ENCODE data around the gene SLC12A8.
A peak's percentile ranks its signal among the peaks of the same experiment; 100 is the strongest.

The SLC12A8 gene

GRCh38 chr3:125052624-125053303 lies 159.8 kb downstream of the SLC12A8 start:
- no peak for DNase-seq (ENCODE audit: low spot score)

GRCh38 chr3:125051715-125052581 lies 160.6 kb downstream of the SLC12A8 start:
- DNase-seq (ENCODE audit: low spot score), result peak; percentile 29

DNA sequence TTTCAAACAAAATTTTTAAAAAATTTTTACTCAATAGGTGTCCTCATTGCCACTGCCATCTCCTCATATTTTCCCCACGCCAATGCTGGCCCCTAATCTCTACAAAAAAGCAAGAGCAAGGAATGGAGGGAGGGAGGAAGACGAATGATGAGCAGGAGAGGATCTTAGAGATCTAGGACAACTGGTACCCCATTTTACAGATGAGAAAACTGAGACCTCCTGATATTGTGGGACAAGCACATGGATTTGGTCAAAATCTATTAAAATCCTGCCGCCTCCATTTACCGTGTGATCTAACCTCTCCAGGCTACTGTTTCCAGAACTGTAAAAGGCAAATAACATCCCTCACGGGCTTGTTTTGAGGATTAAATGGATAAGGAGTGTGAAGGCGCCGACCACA lies 161.3 kb downstream of the SLC12A8 start:
- DNase-seq (ENCODE audit: low spot score), result no peak

- no peak for DNase-seq (ENCODE audit: low spot score)
Measured at GRCh38 chr3:125050488-125051090, 162.0 kb downstream of the SLC12A8 start.

DNA sequence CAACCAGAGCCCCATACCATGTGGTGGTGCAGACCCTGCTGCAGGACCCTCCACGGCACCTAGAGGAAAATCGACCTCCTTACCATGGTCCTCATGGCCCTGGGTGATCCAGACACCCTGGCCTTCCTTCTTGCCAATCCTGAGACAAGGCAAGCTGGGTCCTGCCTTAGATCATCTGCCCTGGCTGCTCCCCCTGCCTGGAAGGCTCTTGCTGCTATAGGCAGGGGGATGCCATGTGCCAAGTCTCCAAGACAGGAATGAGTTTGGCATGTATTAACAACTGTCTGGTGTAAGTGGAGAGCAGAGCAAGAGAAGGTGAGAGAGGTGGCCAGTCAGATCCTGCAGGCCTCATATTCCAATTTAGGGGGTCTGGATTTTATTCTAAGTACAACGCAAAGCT lies 164.3 kb downstream of the SLC12A8 start:
- no peak for DNase-seq (ENCODE audit: low spot score)

- DNase-seq (ENCODE audit: low spot score), result no peak
Measured at GRCh38 chr3:125045965-125046364, 166.6 kb downstream of the SLC12A8 start.

GRCh38 chr3:125045194-125045593 lies 167.4 kb downstream of the SLC12A8 start:
- no peak for DNase-seq (ENCODE audit: low spot score)

GRCh38 chr3:125043599-125044151 lies 168.9 kb downstream of the SLC12A8 start:
- DNase-seq (ENCODE audit: low spot score), result no peak

DNA sequence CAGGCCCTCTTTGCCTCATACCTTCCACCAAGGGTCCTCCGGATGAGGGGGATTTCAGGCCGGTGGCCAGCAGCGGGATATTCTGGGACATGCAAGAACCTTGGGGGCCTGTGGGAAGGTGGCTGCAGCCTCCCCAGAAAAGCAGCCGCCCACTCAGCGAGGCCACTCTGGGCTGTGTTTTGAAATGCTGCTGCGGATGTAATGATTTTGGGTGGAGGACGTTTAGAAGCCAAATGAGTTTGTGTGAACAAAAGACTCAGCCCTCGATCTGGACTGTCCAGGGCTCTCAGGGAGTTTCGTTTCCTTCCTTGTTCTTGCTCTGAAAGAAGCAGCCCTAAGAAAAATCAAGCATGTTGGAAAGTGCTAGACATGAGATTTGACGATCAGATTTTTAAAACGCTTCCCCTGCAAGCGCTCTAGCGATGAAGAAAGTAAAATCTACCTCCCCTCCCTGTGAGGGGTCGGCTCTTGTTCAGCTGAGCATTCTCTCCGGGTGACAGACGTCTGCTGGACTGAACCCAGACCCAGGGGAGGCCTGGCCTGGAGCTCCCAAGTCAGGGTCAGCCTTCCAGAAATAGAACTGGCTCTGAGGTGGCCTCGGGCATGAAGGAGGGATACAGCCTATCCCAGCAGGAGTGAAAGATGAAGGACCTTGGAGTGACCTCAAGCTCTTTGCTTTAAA lies 169.7 kb downstream of the SLC12A8 start:
- DNase-seq (ENCODE audit: low spot score), result no peak

GRCh38 chr3:125039131-125040100 lies 173.1 kb downstream of the SLC12A8 start:
- DNase-seq (ENCODE audit: low spot score), result no peak

GRCh38 chr3:125037498-125038150 lies 174.9 kb downstream of the SLC12A8 start:
- DNase-seq (ENCODE audit: low spot score), result no peak

GRCh38 chr3:125035217-125035616 lies 177.3 kb downstream of the SLC12A8 start:
- DNase-seq (ENCODE audit: low spot score), result no peak

DNA sequence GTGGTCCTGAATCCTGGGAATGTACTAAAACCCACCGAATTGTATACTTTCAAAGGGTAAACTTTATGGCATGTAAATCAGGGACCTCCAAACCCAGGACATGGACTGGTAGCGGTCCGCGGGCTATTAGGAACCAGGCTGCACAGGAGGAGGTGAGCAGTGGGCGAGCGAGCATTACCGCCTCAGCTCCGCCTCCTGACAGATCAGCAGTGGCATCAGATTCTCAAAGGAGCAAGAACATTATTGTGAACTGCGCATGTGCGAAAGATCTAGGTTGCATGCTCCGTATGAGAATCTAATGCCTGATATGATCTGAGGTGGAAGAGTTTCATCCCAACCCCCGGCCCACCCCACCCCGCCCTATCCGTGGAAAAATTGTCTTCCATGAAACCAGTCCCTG lies 178.9 kb downstream of the SLC12A8 start:
- DNase-seq (ENCODE audit: low spot score), result no peak

DNA sequence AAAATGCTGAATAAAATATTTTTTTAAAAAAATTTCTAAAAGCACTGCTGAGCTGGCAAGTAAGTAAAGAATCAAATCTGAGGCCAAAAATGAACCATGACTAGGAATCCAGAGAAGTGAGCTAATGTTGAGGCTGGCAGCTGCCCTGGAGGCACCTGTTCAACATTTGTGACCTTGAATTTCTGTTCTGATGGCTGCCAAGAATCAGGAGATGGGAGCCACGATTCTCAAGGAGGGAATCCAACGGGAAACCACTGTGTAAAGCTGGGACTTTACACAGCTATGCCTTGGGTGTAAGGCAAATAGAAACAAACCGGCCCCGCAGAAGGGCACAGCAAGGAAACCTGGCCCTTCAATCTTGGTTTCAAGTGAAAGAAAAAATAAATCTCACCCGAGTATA lies 179.4 kb downstream of the SLC12A8 start:
- no peak for DNase-seq (ENCODE audit: low spot score)

GRCh38 chr3:125032683-125033082 lies 179.9 kb downstream of the SLC12A8 start:
- DNase-seq (ENCODE audit: low spot score), result no peak
